ENCODE data around the gene APOL1. TPM values are rescaled to one million over a fixed set of nuclear protein-coding genes. Genes with fewer than 3 reads are reported as not detected.

The APOL1 gene
- total RNA-seq, 4 donors from 2014 or later: 0.87 to 11.1 (median 6.2) TPM

DNA sequence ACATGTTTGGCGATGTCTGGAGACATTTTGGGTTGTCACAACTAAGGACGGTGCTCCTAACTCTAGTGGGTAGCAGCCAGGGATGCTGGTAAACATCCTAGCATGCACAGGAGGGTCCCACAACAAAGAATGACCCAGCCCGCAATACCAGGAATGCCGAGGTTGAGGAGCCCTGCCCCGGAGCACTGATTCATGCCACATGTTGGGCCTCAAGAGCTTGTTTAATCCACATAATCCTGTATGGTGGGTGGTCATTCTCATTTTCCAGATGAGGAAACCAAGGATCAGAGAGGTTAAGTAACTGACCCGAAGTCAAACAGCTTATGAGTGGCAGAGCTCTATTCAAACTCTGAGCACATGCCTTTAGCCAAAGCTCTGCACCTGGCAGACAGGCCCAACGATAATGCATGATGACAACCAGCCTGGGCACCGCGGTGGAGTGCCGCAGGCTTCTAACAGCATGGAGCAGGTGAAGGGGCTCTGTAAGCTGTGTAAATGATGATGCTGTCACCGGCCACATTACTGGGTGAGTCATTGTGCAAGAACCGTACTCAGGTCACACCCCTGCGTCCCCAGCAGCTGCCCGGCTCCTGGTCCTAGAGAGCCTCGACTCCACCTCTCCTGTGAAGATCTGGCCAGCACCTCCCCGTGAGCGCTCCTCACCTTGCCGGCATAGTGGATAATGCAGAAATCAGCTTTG is 58.6 kb downstream of the APOL1 start:
- in situ Hi-C loops (cut with MboI; ENCODE audit: low sequenced_read_pairs in 4 of 4) (no loop called here), intact Hi-C loops (cut with DNase I; ENCODE audit: low total_unique reads) (no loop called here)
- TF ChIP-seq, protein P1, sequence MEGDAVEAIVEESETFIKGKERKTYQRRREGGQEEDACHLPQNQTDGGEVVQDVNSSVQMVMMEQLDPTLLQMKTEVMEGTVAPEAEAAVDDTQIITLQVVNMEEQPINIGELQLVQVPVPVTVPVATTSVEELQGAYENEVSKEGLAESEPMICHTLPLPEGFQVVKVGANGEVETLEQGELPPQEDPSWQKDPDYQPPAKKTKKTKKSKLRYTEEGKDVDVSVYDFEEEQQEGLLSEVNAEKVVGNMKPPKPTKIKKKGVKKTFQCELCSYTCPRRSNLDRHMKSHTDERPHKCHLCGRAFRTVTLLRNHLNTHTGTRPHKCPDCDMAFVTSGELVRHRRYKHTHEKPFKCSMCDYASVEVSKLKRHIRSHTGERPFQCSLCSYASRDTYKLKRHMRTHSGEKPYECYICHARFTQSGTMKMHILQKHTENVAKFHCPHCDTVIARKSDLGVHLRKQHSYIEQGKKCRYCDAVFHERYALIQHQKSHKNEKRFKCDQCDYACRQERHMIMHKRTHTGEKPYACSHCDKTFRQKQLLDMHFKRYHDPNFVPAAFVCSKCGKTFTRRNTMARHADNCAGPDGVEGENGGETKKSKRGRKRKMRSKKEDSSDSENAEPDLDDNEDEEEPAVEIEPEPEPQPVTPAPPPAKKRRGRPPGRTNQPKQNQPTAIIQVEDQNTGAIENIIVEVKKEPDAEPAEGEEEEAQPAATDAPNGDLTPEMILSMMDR (IDR thresholded peaks at IDR 0.05 in 4 of 5, conservative IDR thresholded peaks at IDR 0.05 in 1 of 5): no peak
- TF ChIP-seq POLR2A (IDR thresholded peaks at IDR 0.05): no peak
- DNase-seq (no peak), ATAC-seq (no peak)
- H3K9me3 ChIP-seq: no peaks in the 10 kb centered on the region
- H3K4me3 ChIP-seq: no peak overlapping the region
- H3K36me3 ChIP-seq: peaks cover 5 to 97% of the 10 kb centered on the region in 2 donors
- H3K27ac ChIP-seq: no peak overlapping the region
- no peaks in the 10 kb centered on the region for H3K27me3 ChIP-seq
- no peaks in the 10 kb centered on the region for H3K4me1 ChIP-seq

DNA sequence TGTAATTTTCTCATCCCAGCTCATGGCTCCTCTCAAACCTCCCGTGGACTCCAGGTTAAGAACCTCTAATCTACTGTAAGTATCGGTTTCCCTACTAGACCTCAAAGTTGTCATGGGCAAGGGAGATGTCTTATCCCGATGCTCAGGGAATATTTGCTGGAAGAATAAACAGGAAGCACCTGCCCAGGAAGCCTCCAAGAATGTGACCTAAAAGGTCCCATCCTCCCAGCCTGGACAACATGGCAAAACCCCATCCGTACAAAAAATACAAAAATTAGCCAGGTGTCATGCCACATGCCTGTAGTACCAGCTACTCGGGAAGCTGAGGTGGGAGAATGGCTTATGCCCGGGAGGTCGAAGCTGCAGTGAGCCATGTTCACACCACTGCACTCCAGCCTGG is 62.4 kb downstream of the APOL1 start:
- ATAC-seq (no peak), DNase-seq (no peak)
- Histone ChIP-seq H3K4me1 (peaks cover 4 to 11% of the 10 kb centered on the region in 2 donors), H3K27me3 (no peaks in the 10 kb centered on the region), H3K9me3 (no peaks in the 10 kb centered on the region), H3K4me3 (no peak overlapping the region), H3K27ac (peak overlapping the region in 2 of 4 donors; percentile 17 to 36), H3K36me3 (peaks cover 5 to 97% of the 10 kb centered on the region in 2 donors)
- in situ Hi-C loops (cut with MboI; ENCODE audit: low sequenced_read_pairs in 4 of 4) (no loop called here), intact Hi-C loops (cut with DNase I; ENCODE audit: low total_unique reads) (loop anchor here (5.0 kb wide), 1 partner anchor 152 kb away; no protein-coding TSS in a partner anchor)
- no peak for TF ChIP-seq POLR2A (IDR thresholded peaks at IDR 0.05)
- TF ChIP-seq, protein P1 (IDR thresholded peaks at IDR 0.05 in 4 of 5, conservative IDR thresholded peaks at IDR 0.05 in 1 of 5): no peak

DNA sequence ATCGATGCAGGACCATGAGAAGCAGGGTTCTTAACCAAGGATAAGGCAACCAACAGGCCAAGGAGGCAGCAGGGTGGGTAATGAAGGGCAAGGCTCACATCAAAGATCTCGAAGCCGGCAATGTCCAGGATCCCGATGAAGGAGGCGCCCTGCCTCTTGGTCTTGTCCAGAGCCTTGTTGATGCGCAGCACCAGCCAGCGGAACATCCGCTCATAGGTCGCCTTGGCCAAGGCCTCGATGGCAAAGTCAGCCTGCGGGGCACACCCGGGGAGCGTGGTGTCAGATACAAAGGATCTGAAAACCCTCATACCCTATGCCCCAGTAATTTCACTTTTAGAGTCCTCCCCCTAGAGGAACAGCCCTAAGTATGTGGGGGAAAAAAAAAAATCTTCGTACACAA is 63.5 kb downstream of the APOL1 start:
- ATAC-seq: no peak
- DNase-seq: no peak
- H3K4me3 ChIP-seq: no peak overlapping the region
- H3K27ac ChIP-seq: peak overlapping the region in 2 of 4 donors; percentile 82 to 84
- H3K36me3 ChIP-seq: peaks cover 5 to 97% of the 10 kb centered on the region in 2 donors
- TF ChIP-seq POLR2A (IDR thresholded peaks at IDR 0.05): no peak
- TF ChIP-seq, protein P1 (IDR thresholded peaks at IDR 0.05 in 4 of 5, conservative IDR thresholded peaks at IDR 0.05 in 1 of 5): no peak
- no peaks in the 10 kb centered on the region for H3K27me3 ChIP-seq
- in situ Hi-C loops (cut with MboI; ENCODE audit: low sequenced_read_pairs in 4 of 4) (no loop called here), intact Hi-C loops (cut with DNase I; ENCODE audit: low total_unique reads) (loop anchor here (5.0 kb wide), 1 partner anchor 151 kb away; no protein-coding TSS in a partner anchor)
- peaks cover 4 to 16% of the 10 kb centered on the region in 2 donors for H3K4me1 ChIP-seq
- no peaks in the 10 kb centered on the region for H3K9me3 ChIP-seq

Small RNA genes lying within 50 kb of the gene (microRNA-seq; reads per million reads assigned to microRNA genes)
- 0 reads per million in 2 donors for gene MIR6819 (ENCODE audit: borderline replicate concordance in 2 of 2)

Other genes starting within 250 kb of the APOL1 start
- 10 to 100 TPM; 26.0 to 32.1 (median 28.6) TPM for gene RBFOX2, start 224.3 kb upstream of the APOL1 start, total RNA-seq
- gene APOL3, start 92.4 kb upstream of the APOL1 start, total RNA-seq: 10 to 100 TPM; 16.6 to 23.4 (median 19.3) TPM
- gene APOL4, start 51.3 kb upstream of the APOL1 start, total RNA-seq: 1 to 10 TPM in 3 of 4 donors, not detected in 1; 1.5 to 2.3 (median 2.0) TPM
- gene APOL2, start 13.6 kb upstream of the APOL1 start, total RNA-seq: 10 to 100 TPM in 3 of 4 donors, 1 to 10 TPM in 1; 8.7 to 25.5 (median 20.9) TPM
- gene MYH9, start 134.8 kb downstream of the APOL1 start, total RNA-seq: 100 to 1,000 TPM in 3 of 4 donors, 10 to 100 TPM in 1; 38.9 to 115 (median 104) TPM
- gene TXN2, start 228.5 kb downstream of the APOL1 start, total RNA-seq: 100 to 1,000 TPM in 1 of 4 donors, 10 to 100 TPM in 3; 64.9 to 122 (median 86.0) TPM

All from gastrocnemius medialis (tissue), 4 donors.